Lower leg skin (tissue), 3 donors: Measurements from ENCODE around the gene CLPTM1.

Source experiments
- POLR2A ChIP-seq, 2 donors: fragments of 450-650 bp; IDR thresholded peaks; one replicate each; pipeline ENCODE4 v1.6.1; 2016 to 2017; ENCODE audit warnings: antibody characterized with exemption in 2 of 2, mild to moderate bottlenecking in 1 of 2, moderate library complexity in 1 of 2
- TF ChIP-seq, protein P1 (sequence below), 3 donors: fragments of 450-650 bp; IDR thresholded peaks; one replicate each; pipeline ENCODE4 v1.5.1; 2016; ENCODE audit warnings: antibody characterized with exemption in 3 of 3, mild to moderate bottlenecking in 3 of 3, moderate library complexity in 2 of 3

DNA sequence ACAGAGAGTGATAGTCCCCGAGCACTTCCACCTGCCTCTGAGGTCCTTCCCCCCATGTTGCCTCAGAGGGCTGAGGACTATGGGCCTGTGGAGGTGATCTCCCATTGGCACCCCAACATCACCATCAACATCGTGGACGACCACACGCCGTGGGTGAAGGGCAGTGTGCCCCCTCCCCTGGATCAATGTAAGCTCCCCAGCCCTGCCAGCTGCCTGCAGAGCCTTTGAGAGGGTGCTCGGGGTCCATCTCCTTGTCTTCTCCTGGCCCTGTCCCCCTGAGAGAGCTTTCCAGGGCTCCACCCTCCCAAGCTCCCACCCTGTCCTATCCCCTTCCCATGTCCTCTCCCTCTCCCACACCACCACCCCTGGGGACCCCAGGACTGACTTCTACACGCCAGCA, 31.2 kb downstream of the CLPTM1 start:
- TF ChIP-seq, protein P1, sequence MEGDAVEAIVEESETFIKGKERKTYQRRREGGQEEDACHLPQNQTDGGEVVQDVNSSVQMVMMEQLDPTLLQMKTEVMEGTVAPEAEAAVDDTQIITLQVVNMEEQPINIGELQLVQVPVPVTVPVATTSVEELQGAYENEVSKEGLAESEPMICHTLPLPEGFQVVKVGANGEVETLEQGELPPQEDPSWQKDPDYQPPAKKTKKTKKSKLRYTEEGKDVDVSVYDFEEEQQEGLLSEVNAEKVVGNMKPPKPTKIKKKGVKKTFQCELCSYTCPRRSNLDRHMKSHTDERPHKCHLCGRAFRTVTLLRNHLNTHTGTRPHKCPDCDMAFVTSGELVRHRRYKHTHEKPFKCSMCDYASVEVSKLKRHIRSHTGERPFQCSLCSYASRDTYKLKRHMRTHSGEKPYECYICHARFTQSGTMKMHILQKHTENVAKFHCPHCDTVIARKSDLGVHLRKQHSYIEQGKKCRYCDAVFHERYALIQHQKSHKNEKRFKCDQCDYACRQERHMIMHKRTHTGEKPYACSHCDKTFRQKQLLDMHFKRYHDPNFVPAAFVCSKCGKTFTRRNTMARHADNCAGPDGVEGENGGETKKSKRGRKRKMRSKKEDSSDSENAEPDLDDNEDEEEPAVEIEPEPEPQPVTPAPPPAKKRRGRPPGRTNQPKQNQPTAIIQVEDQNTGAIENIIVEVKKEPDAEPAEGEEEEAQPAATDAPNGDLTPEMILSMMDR (IDR thresholded peaks at IDR 0.05): no peak
- TF ChIP-seq POLR2A (IDR thresholded peaks at IDR 0.05): no peak
